Glomerular visceral epithelial cell (primary cell): ENCODE results near the gene RRAGD.

Source experiments
- DNase-seq: peaks from one replicate; pipeline ENCODE4 v3.0.0-alpha.2; 2016; ENCODE audit errors: extremely low spot score

Gene RRAGD

GRCh38 chr6:89375427-89376267 is 36.4 kb downstream of the RRAGD start:
- DNase-seq, result peak; percentile 76

- DNase-seq, result no peak
Measured at GRCh38 chr6:89372506-89372901, 39.6 kb downstream of the RRAGD start.

- peak; percentile 71 for DNase-seq
Measured at GRCh38 chr6:89371849-89372505, 40.1 kb downstream of the RRAGD start.

- DNase-seq, result peak; percentile 49
Measured at GRCh38 chr6:89368999-89369398, 43.1 kb downstream of the RRAGD start.

- peak; percentile 36 for DNase-seq
Measured at GRCh38 chr6:89368107-89368506, 44.0 kb downstream of the RRAGD start.

GRCh38 chr6:89364586-89364985 is 47.5 kb downstream of the RRAGD start:
- no peak for DNase-seq

GRCh38 chr6:89361171-89361570 is 50.9 kb downstream of the RRAGD start:
- DNase-seq, result no peak

GRCh38 chr6:89360415-89360999 is 51.6 kb downstream of the RRAGD start:
- no peak for DNase-seq

- no peak for DNase-seq
Measured at GRCh38 chr6:89359561-89359960, 52.5 kb downstream of the RRAGD start.

- no peak for DNase-seq
Measured at GRCh38 chr6:89357390-89357789, 54.7 kb downstream of the RRAGD start.

GRCh38 chr6:89356642-89357170 is 55.4 kb downstream of the RRAGD start:
- no peak for DNase-seq

GRCh38 chr6:89355511-89356194 is 56.4 kb downstream of the RRAGD start:
- no peak for DNase-seq

GRCh38 chr6:89353702-89354392 is 58.2 kb downstream of the RRAGD start:
- no peak for DNase-seq

GRCh38 chr6:89353118-89353556 is 58.9 kb downstream of the RRAGD start:
- no peak for DNase-seq

GRCh38 chr6:89352278-89353117 is 59.6 kb downstream of the RRAGD start, which contains the start of gene UBE2J1:
UBE2J1 (minus strand) TSS chr6:89352722; CDS start chr6:89352569, 153 bp downstream.
- DNase-seq, result peak; percentile 93

GRCh38 chr6:89351671-89352277 is 60.3 kb downstream of the RRAGD start:
- no peak for DNase-seq

GRCh38 chr6:89350281-89350966 is 61.6 kb downstream of the RRAGD start:
- DNase-seq, result no peak

- peak; percentile 37 for DNase-seq
Measured at GRCh38 chr6:89348372-89348771, 63.7 kb downstream of the RRAGD start.

GRCh38 chr6:89347825-89348224 is 64.2 kb downstream of the RRAGD start:
- DNase-seq, result peak; percentile 55
